Caco-2 (cell line): ENCODE data around the gene LEKR1. TPM values are rescaled to one million over a fixed set of nuclear protein-coding genes. Genes with fewer than 3 reads are reported as not detected.
A peak's percentile ranks its signal among the peaks of the same experiment; 100 is the strongest.

Experiments
- BruUV-seq: library from RNA; stranded (reverse); fragments of 400-500 nt; replicated peaks from 2 replicates; lab custom pipeline; 2021; lab: Mats Ljungman, UMichigan
- CTCF ChIA-PET: fragments of 300-600 bp; sonication (Branson Sonifier 250); formaldehyde crosslinking; loops from one replicate; lab custom pipeline; 2022; ENCODE audit warnings: antibody characterized with exemption; lab: Charles Lee
- POLR2A ChIA-PET: fragments of 300-600 bp; sonication (Branson Sonifier 250); formaldehyde crosslinking; loops from one replicate; lab custom pipeline; 2022; ENCODE audit warnings: antibody characterized with exemption; lab: Charles Lee
- DNase-seq, 2 experiments: peaks; one replicate each; pipeline versions ENCODE4 v3.0.0 to v3.0.0-alpha.2; 2020 to 2022
- H3K27me3 ChIP-seq: replicated peaks from 2 replicates; pipeline ENCODE4 v1.6.0; 2011; ENCODE audit warnings: low read length; ENCODE audit not compliant: control insufficient read depth, insufficient read depth
- H3K36me3 ChIP-seq: 2 replicates; pipeline ENCODE4 v1.5.1; 2011; ENCODE audit warnings: low read length; ENCODE audit not compliant: control insufficient read depth, insufficient read depth
- H3K4me1 ChIP-seq: fragments of 250-450 bp; sonication (Bioruptor Pico); 2 replicates; pipeline ENCODE4 v1.5.1; 2020; ENCODE audit warnings: mild to moderate bottlenecking
- H3K4me3 ChIP-seq: 2 replicates; pipeline ENCODE4 v1.5.1; 2011; ENCODE audit warnings: low read depth, mild to moderate bottlenecking, control low read depth, low read length
- H3K9me3 ChIP-seq: fragments of 250-450 bp; sonication (Bioruptor Pico); 2 replicates; pipeline ENCODE4 v1.5.1; 2020; ENCODE audit warnings: mild to moderate bottlenecking, moderate library complexity
- H3K27ac Mint-ChIP-seq: one replicate; pipeline ENCODE4 v1.8.0; 2022; ENCODE audit warnings: mixed read lengths; ENCODE audit not compliant: unreplicated experiment
- H3K27me3 Mint-ChIP-seq: one replicate; pipeline ENCODE4 v1.8.0; 2022; ENCODE audit warnings: mixed read lengths; ENCODE audit not compliant: insufficient read depth, unreplicated experiment
- H3K36me3 Mint-ChIP-seq: one replicate; pipeline ENCODE4 v1.8.0; 2022; ENCODE audit warnings: mild to moderate bottlenecking, mixed read lengths; ENCODE audit not compliant: insufficient read depth, unreplicated experiment
- H3K4me1 Mint-ChIP-seq: one replicate; pipeline ENCODE4 v1.8.0; 2022; ENCODE audit warnings: low read depth, mixed read lengths; ENCODE audit not compliant: unreplicated experiment
- H3K4me3 Mint-ChIP-seq: one replicate; pipeline ENCODE4 v1.8.0; 2022; ENCODE audit warnings: mild to moderate bottlenecking, moderate library complexity, mixed read lengths; ENCODE audit not compliant: unreplicated experiment
- H3K9me3 Mint-ChIP-seq: one replicate; pipeline ENCODE4 v1.8.0; 2022; ENCODE audit warnings: mixed read lengths; ENCODE audit not compliant: unreplicated experiment
- intact Hi-C: fragments of 100-400 bp; cut with micrococcal nuclease; formaldehyde crosslinking; loops from one replicate; pipeline ENCODE4 v1.10.0; 2022; ENCODE audit not compliant: unreplicated experiment
- total RNA-seq: library from RNA; stranded (reverse); gene quantifications from 2 replicates; pipeline ENCODE4 v1.2.3, GENCODE V29; 2022
- TF ChIP-seq, protein P1 (sequence below), 2 experiments: fragments of 200-600 bp in 1 of 2; IDR thresholded peaks; 1 replicate in 1 of 2; 2 replicates in 1 of 2; pipeline versions ENCODE4 v1.5.1 to v1.8.0; 2011 to 2022; ENCODE audit warnings: antibody characterized with exemption in 1 of 2, control low read depth in 1 of 2, inconsistent platforms in 1 of 2, low read depth in 1 of 2, low read length in 1 of 2, mild to moderate bottlenecking in 1 of 2, moderate library complexity in 1 of 2; ENCODE audit not compliant: insufficient read depth in 1 of 2, severe bottlenecking in 1 of 2, unreplicated experiment in 1 of 2

The LEKR1 gene
- total RNA-seq, 1 experiment from 2014 or later, result 1.6 TPM

DNA sequence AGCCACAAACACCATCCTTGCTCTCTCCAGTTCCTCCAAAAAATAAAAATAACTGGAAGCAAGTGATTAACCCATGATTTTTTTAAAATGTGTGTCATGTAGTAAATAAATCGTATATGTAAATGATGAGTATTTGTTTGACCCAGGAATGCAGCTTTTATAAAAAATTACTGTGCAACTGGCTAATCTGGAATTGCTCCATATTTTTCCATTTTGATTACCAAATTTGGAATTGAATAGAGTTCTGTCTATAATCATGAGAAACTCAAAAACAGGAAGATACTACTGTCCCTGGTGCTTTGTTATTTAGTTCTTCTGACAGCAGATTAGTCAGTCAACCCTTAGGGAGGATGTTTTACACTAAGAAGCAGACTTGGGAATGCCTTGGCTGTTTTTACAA, 217.6 kb downstream of the LEKR1 start:
- H3K36me3 ChIP-seq, result no peaks in the 10 kb centered on the region
- ChIA-PET POLR2A (no interaction called here), CTCF (no interaction called here)
- H3K27me3 ChIP-seq, result no peaks in the 10 kb centered on the region
- no peaks in the 10 kb centered on the region for H3K4me1 ChIP-seq
- no peaks in the 10 kb centered on the region for H3K4me1 Mint-ChIP-seq
- TF ChIP-seq, protein P1, sequence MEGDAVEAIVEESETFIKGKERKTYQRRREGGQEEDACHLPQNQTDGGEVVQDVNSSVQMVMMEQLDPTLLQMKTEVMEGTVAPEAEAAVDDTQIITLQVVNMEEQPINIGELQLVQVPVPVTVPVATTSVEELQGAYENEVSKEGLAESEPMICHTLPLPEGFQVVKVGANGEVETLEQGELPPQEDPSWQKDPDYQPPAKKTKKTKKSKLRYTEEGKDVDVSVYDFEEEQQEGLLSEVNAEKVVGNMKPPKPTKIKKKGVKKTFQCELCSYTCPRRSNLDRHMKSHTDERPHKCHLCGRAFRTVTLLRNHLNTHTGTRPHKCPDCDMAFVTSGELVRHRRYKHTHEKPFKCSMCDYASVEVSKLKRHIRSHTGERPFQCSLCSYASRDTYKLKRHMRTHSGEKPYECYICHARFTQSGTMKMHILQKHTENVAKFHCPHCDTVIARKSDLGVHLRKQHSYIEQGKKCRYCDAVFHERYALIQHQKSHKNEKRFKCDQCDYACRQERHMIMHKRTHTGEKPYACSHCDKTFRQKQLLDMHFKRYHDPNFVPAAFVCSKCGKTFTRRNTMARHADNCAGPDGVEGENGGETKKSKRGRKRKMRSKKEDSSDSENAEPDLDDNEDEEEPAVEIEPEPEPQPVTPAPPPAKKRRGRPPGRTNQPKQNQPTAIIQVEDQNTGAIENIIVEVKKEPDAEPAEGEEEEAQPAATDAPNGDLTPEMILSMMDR (IDR thresholded peaks at IDR 0.05; ENCODE audit: insufficient read depth in 1 of 2, low read depth in 1 of 2, low read length in 1 of 2, severe bottlenecking in 1 of 2, unreplicated experiment in 1 of 2), result no peak
- no peak overlapping the region for H3K27ac Mint-ChIP-seq
- DNase-seq, result no peak
- no peaks in the 10 kb centered on the region for H3K36me3 Mint-ChIP-seq
- H3K27me3 Mint-ChIP-seq, result no peaks in the 10 kb centered on the region
- H3K4me3 Mint-ChIP-seq, result no peak overlapping the region
- H3K4me3 ChIP-seq, result no peak overlapping the region
- no TSS peak for BruUV-seq
- no peaks in the 10 kb centered on the region for H3K9me3 ChIP-seq
- H3K9me3 Mint-ChIP-seq, result no peaks in the 10 kb centered on the region
- intact Hi-C loops, result no loop called here

DNA sequence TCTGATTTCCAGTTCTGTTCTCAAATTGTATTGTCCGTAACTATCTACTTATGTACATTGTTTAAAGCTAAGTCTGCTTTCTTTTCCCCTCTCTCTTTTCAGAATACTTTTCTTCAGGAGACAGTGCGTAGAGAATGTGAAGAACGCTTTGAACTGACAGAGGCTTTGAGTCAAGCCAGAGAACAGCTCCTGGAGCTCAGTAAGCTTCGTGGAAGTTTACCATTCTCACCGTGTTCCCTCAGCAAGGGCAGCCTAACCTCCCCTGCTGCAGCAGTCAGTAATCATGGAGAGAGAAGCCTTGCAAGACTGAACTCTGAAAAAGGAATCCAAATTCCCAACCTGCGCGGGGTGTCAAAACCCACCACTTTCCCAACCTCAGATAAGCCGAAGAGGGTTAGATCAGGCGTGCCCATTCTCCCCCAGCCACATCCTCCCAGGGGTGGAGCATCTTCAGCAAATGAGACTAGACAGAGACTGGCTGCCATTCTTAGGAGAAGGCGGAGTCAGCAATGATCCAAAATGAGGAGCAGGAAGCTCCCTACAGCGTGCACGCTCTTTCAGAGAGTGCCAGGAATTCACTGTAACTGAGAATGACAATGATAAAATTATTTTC, 219.2 kb downstream of the LEKR1 start:
- CTCF ChIA-PET, result no interaction called here
- Mint-ChIP-seq H3K27ac (no peak overlapping the region), H3K4me3 (peak overlapping the region; percentile 31), H3K4me1 (no peaks in the 10 kb centered on the region), H3K9me3 (no peaks in the 10 kb centered on the region), H3K27me3 (no peaks in the 10 kb centered on the region), H3K36me3 (no peaks in the 10 kb centered on the region)
- no peak for DNase-seq
- POLR2A ChIA-PET, result no interaction called here
- H3K36me3 ChIP-seq, result no peaks in the 10 kb centered on the region
- H3K9me3 ChIP-seq, result no peaks in the 10 kb centered on the region
- H3K27me3 ChIP-seq, result no peaks in the 10 kb centered on the region
- intact Hi-C loops, result no loop called here
- no TSS peak for BruUV-seq
- H3K4me1 ChIP-seq, result no peaks in the 10 kb centered on the region
- H3K4me3 ChIP-seq, result no peak overlapping the region
- TF ChIP-seq, protein P1 (IDR thresholded peaks at IDR 0.05; ENCODE audit: insufficient read depth in 1 of 2, low read depth in 1 of 2, low read length in 1 of 2, severe bottlenecking in 1 of 2, unreplicated experiment in 1 of 2), result no peak

DNA sequence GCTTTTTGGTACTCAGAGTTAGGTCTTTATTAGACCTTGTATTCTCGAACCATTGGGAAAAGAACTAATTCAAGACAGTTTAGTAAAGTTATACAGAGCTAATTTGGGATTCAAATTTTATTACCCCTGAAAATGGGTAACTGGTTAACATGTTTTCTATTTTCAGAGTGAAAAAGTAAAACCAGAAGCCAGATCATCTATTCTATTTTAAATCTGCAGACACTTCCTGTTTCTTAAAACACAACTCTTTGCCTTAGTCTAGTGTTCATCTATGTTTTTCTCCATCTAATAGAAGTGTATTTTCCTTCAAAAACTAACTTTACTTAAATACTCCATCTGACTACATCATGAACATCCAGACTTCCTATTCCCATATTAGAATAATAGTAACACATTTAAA, 220.4 kb downstream of the LEKR1 start:
- no TSS peak for BruUV-seq
- DNase-seq, result no peak
- no peaks in the 10 kb centered on the region for H3K4me1 Mint-ChIP-seq
- CTCF ChIA-PET, result no interaction called here
- H3K4me1 ChIP-seq, result no peaks in the 10 kb centered on the region
- no peak overlapping the region for H3K4me3 ChIP-seq
- TF ChIP-seq, protein P1 (IDR thresholded peaks at IDR 0.05; ENCODE audit: insufficient read depth in 1 of 2, low read depth in 1 of 2, low read length in 1 of 2, severe bottlenecking in 1 of 2, unreplicated experiment in 1 of 2), result no peak
- no peak overlapping the region for H3K4me3 Mint-ChIP-seq
- no peaks in the 10 kb centered on the region for H3K27me3 ChIP-seq
- H3K9me3 ChIP-seq, result no peaks in the 10 kb centered on the region
- H3K27me3 Mint-ChIP-seq, result no peaks in the 10 kb centered on the region
- POLR2A ChIA-PET, result no interaction called here
- no peaks in the 10 kb centered on the region for H3K36me3 Mint-ChIP-seq
- intact Hi-C loops, result no loop called here
- H3K36me3 ChIP-seq, result no peaks in the 10 kb centered on the region
- no peak overlapping the region for H3K27ac Mint-ChIP-seq
- H3K9me3 Mint-ChIP-seq, result no peaks in the 10 kb centered on the region
